Measurements from ENCODE around the gene CLRN3. TPM values are rescaled to one million over a fixed set of nuclear protein-coding genes. Genes with fewer than 3 reads are reported as not detected.

Gene CLRN3
- total RNA-seq, 4 donors from 2014 or later = not detected

GRCh38 chr10:127877699-127878098 lies 15.0 kb downstream of the CLRN3 start:
- WGBS, 2 donors (ENCODE audit: low coverage in 1 of 2) = 66 to 89% methylated on average over 2 to 5 of the region's 5 CpGs
- Histone ChIP-seq H3K9me3 (no peaks in the 10 kb centered on the region), H3K27ac (no peak overlapping the region), H3K4me1 (no peaks in the 10 kb centered on the region), H3K36me3 (no peaks in the 10 kb centered on the region), H3K4me3 (no peak overlapping the region), H3K27me3 (peaks cover 9% of the 10 kb centered on the region)
- ATAC-seq = no peak
- TF ChIP-seq EP300 (IDR thresholded peaks at IDR 0.05) (no peak), POLR2A (IDR thresholded peaks at IDR 0.05) (no peak), POLR2AphosphoS5 (IDR thresholded peaks at IDR 0.05) (no peak)
- TF ChIP-seq, protein P1, sequence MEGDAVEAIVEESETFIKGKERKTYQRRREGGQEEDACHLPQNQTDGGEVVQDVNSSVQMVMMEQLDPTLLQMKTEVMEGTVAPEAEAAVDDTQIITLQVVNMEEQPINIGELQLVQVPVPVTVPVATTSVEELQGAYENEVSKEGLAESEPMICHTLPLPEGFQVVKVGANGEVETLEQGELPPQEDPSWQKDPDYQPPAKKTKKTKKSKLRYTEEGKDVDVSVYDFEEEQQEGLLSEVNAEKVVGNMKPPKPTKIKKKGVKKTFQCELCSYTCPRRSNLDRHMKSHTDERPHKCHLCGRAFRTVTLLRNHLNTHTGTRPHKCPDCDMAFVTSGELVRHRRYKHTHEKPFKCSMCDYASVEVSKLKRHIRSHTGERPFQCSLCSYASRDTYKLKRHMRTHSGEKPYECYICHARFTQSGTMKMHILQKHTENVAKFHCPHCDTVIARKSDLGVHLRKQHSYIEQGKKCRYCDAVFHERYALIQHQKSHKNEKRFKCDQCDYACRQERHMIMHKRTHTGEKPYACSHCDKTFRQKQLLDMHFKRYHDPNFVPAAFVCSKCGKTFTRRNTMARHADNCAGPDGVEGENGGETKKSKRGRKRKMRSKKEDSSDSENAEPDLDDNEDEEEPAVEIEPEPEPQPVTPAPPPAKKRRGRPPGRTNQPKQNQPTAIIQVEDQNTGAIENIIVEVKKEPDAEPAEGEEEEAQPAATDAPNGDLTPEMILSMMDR (IDR thresholded peaks at IDR 0.05) = no peak

DNA sequence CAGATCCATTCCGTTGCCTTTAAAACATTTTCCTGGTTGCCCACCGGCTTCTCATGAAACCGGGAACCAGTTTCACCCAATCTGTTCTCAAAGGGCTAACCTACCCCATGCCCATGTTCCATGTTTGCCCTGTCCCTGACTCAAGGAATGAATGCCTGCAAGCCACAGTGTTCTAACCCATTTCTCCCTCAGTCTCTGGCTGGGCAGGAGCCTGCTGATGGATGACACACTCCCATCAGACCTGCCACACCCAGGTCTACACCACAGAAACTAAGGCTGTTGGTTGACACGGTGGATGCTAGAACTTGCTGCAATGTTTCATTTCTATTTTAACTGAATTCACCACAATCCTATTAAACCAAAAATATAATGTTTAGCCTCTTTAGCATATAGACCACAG lies 15.6 kb downstream of the CLRN3 start:
- H3K4me3 ChIP-seq = no peak overlapping the region
- no peak for TF ChIP-seq POLR2AphosphoS5 (IDR thresholded peaks at IDR 0.05)
- TF ChIP-seq EP300 (IDR thresholded peaks at IDR 0.05) = no peak
- no peak for TF ChIP-seq POLR2A (IDR thresholded peaks at IDR 0.05)
- TF ChIP-seq, protein P1 (IDR thresholded peaks at IDR 0.05) = no peak
- H3K4me1 ChIP-seq = no peaks in the 10 kb centered on the region
- H3K27me3 ChIP-seq = peaks cover 13% of the 10 kb centered on the region
- no peaks in the 10 kb centered on the region for H3K36me3 ChIP-seq
- 93 to 100% methylated on average over 1 to 4 of the region's 4 CpGs for WGBS, 2 donors (ENCODE audit: low coverage in 1 of 2)
- H3K27ac ChIP-seq = no peak overlapping the region
- no peaks in the 10 kb centered on the region for H3K9me3 ChIP-seq
- no peak for ATAC-seq

- Histone ChIP-seq H3K27me3 (peaks cover 25% of the 10 kb centered on the region), H3K4me1 (no peaks in the 10 kb centered on the region), H3K27ac (no peak overlapping the region), H3K4me3 (no peak overlapping the region), H3K36me3 (no peaks in the 10 kb centered on the region), H3K9me3 (no peaks in the 10 kb centered on the region)
- WGBS, 2 donors (ENCODE audit: low coverage in 1 of 2) = 84 to 89% methylated on average over 5 of the region's 5 CpGs
- TF ChIP-seq, protein P1 (IDR thresholded peaks at IDR 0.05) = no peak
- TF ChIP-seq EP300 (IDR thresholded peaks at IDR 0.05) (no peak), POLR2AphosphoS5 (IDR thresholded peaks at IDR 0.05) (no peak), POLR2A (IDR thresholded peaks at IDR 0.05) (no peak)
- no peak for ATAC-seq
These were observed 16.8 kb downstream of the CLRN3 start for GRCh38 chr10:127875916-127876315.

DNA sequence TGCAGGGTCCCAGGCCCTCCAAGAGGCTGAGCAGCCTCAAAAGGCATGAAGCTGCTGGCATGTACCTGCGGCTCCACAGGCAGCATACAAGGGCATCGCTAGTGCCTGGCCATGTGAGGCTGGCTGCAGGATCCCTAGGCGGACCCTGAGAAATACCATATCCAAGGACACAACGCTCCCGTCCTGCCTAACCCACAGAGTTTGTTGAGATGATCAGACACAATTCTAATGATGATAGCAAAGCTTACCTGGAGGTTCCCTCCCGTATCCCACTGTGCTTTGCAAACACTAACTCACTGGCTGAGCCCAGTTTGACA lies 17.3 kb downstream of the CLRN3 start:
- WGBS, 2 donors (ENCODE audit: low coverage in 1 of 2) = 78 to 90% methylated on average over 2 to 3 of the region's 6 CpGs
- Histone ChIP-seq H3K27ac (no peak overlapping the region), H3K27me3 (peaks cover 30% of the 10 kb centered on the region)

More for the DNA sequence above, 17.3 kb downstream of the CLRN3 start:
- Histone ChIP-seq H3K4me1 (no peaks in the 10 kb centered on the region), H3K36me3 (no peaks in the 10 kb centered on the region), H3K4me3 (no peak overlapping the region), H3K9me3 (peaks cover 0 to 2% (median 0%) of the 10 kb centered on the region in 3 donors)
- ATAC-seq = no peak
- TF ChIP-seq POLR2A (IDR thresholded peaks at IDR 0.05) = no peak
- TF ChIP-seq POLR2AphosphoS5 (IDR thresholded peaks at IDR 0.05) = no peak
- TF ChIP-seq, protein P1 (IDR thresholded peaks at IDR 0.05) = no peak
- TF ChIP-seq EP300 (IDR thresholded peaks at IDR 0.05) = no peak
